ENCODE measurements around the gene CLEC7A.

The CLEC7A gene

DNA sequence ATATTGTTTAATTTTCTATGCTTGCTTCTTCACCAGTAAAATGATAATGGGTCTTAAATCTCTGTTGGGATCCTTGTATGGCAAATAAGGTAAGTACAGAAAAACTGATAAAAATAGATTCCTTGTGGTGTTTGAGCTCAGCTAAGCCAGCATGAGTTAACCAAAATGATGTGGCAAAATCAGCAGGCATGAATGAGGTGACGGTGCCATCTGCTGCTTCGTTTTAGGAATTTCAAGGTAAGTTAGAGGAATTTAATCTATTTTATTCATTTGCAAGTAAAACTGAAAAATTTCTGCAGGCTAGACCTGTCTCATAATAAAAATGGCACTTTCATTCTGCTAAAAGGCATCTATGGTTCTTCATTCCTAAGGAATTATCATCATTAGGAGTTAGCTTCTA, 10.0 kb upstream of the CLEC7A start:
- DNase-seq (ENCODE audit: low read depth): peak; percentile 27

DNA sequence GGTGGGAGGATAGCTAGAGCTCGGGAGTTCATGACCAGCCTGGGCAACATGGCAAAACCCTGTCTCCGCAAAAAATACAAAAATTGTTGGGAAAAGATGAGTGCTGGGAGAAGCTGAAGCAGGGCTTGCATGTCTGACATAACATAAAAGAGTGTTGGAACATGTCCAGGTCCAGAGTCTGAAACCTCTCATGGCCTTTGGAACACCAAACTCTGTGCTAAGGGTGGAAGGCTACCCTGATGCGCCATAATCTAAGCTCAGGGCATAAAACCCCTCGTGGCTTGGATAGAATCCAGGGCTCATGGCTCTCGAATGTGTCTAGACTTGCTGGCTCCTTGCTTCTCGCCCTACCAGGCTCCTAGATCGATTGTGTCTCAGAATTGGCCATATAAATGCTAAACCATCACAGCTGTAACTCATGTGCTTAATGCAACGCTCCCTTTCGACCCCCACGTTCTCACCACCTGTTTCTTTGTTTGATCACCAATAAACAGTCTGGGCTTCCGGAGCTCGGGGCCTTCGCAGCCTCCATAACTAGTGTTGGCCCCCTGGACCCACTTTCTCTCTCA, 6.7 kb upstream of the CLEC7A start:
- DNase-seq (ENCODE audit: low read depth): no peak

DNA sequence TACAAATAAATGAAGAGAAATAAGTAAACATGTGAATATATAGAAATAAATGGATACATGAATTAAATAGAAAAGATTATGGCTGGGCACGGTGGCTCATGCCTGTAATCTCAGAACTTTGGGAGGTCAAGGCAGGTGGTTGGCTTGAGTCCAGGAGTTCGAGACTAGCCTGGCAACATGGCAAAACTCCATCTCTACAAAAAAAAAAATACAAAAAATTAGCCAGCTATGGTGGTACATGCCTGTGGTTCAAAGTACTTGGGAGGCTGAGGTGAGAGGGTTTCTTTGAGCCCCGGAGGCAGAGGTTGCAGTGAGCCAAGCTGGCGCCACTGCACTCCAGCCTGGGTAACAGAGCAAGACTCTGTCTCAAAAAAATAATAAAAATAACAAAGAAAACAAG, 5.1 kb upstream of the CLEC7A start:
- DNase-seq (ENCODE audit: low read depth): no peak

DNA sequence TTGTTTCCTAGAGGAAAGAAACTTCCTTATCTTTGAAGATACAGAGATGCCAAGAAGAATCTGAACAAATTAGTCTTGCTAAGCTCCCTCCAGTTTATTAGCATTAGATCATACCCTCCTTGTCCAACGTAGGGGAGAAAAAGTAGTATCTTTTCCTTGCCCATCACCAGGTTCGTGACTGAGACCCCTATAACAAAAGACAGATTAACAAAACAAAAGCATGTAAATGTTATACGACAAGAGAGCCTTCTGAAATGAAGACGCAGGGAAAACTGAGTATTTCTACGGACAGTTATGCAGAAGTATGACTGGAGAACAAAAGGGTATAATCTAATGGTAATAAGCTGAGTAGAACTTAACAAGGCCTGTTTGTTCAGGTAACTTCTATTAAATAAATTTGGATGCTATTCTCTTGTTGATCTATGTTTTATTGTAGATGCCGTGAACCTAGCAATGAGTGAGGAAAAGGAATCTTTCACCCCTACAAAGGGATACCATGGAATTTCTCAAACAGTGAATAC, 2.9 kb upstream of the CLEC7A start:
- no peak for DNase-seq (ENCODE audit: low read depth)

DNA sequence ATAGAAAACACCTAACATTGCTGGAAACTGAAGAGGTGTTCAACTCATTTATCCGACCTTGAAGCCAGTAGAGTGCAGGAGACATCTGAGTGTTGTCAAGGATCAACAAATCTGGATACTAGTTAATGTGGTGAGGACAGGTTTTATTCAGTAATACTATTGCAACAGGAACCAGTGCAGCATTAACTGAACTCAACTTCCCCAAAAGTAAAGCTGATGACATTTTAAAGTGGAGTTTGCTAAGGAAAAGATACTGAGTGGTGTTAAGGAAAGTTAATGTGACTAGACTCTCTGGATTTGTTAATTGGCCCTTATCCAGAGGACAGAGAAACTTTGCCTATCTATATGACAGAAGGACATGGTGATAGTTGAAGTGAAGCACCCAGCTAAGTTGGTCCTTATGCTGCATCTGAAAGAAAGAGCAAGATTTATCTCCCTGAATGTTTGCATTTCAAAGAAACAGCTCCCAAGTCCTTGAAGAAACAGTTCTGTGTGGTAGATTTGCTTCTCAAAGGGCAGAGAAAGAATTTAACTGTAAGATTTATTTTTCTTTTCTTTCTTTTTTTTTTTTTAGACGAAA, 1.2 kb upstream of the CLEC7A start:
- no peak for DNase-seq (ENCODE audit: low read depth)

DNA sequence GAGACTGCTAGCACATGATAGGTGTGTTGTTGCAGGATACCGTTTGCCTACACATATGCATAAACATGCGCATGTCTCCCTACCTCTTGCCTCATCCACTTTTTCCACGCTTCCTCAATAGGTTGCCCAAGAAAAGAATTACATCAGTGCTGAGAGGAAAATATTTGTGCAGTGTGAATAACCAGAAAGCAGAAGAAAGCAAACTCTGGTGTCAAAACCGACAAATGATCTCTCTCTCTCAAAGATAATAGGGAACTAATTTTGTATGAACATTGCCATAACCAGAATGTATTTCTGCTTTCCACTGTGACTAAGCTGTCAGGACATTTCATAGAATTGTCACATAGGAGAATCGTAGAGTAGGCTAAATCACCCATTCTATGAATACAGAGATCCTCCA, 1.3 kb downstream of the CLEC7A start:
- no peak for DNase-seq (ENCODE audit: low read depth)

DNA sequence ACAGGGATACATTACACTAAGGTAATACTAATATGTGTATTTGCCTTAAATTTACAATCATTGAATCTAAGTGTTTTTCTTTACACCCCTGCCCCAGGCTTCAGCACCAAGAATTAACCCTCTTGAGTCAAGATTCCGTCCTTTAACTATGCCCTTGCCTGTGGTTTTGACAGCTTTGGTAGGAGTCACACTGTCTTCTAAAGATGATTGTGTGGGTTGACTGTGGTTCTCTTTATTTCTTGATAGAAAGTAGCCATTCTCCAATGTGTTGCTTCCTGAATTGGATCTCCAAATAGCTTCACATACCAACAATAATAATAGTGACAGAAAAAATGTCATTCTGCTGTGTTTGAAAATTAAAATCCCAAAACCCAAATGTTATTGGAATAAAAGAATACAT, 3.6 kb downstream of the CLEC7A start:
- no peak for DNase-seq (ENCODE audit: low read depth)

DNA sequence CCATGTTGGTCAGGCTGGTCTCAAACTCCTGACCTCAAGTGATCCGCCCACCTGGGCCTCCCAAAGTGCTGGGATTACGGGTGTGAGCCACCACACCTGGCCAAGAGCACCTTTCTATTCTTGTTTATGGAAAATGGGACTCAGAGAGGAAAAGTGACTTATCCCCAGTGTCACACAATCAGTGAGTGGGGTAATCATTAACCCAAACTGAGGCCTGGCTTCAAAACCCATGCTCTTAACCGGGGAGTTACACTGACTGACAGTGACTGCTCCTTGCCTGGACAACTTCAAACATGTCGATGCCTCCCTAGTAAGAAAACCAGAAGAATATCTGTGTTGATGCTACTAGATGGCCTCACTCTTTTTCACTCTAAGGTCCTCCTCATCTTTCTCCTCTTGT, 7.3 kb downstream of the CLEC7A start:
- DNase-seq (ENCODE audit: low read depth): no peak

DNA sequence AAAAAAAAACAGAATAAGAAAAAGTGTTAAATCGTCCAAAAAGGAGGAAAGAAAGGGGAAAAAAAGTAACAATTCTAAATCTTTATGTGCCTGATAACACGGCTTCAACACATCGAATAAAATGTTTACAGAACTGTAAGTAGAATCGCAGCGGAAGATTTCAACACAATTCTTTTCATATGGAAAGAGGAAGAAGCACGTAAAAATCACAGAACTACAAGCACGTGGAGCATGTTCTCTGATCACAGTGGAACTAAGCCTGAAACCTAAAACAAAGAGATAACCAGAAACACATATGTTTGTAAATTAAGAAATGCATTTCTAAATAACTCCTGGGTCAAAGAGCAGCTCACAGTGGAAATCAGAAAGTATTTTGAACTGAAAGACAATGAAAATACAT, 8.7 kb downstream of the CLEC7A start:
- DNase-seq (ENCODE audit: low read depth): no peak

DNA sequence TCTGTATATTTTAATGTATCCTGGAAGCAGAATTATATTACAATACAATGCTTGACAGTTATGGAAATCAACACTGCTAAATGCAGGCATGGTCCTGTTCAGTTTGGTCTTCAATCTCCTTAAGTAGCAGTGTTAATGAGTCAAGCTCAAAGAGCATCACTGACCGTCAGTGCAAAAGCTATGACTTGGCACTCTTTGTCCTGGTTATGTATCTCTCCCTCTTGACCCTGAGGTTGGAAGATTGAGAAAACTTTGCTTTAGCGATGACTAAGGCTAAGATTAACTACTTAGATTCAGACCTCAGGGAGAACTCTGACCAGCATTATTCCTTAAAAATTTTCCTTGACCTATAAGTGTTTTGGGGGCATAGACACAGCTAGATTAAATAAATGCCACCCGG, 10.9 kb downstream of the CLEC7A start:
- DNase-seq (ENCODE audit: low read depth): no peak

DNA sequence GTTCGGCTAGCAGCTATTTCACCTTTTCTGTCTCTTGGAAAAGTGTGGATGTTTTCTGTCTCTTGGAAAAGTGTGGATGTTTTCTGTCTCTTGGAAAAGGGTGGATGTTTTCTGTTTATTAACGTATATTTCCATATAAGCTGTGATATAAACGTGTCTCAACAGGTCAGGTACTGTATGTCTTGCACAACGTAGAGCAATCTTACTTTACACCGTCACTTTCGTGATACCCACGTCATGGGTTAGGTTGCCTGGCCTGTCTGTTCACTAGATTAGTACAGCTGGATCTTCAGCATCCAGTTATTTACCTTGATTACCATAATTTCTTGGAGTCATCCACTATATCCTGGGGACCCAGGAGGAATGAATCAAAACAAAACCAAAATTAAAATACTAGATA, 14.1 kb downstream of the CLEC7A start:
- DNase-seq (ENCODE audit: low read depth): no peak

DNA sequence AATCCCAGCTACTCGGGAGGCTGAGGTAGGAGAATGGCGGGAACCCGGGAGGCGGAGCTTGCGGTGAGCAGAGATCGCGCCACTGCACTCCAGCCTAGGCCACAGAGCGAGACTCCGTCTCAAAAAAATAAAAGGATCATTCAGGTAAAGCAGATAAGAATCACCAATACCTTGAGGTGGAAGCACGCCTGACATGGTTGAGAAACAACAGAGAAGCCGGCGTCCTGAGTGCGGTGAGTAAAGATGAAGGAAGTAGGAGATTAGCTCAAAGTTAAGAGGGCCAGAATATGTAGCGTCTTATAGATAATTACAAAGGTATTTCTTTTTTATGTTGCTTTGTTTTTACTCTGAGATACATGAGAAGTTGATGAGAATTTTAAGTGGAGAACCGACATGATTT, 14.7 kb downstream of the CLEC7A start:
- DNase-seq (ENCODE audit: low read depth): no peak

DNA sequence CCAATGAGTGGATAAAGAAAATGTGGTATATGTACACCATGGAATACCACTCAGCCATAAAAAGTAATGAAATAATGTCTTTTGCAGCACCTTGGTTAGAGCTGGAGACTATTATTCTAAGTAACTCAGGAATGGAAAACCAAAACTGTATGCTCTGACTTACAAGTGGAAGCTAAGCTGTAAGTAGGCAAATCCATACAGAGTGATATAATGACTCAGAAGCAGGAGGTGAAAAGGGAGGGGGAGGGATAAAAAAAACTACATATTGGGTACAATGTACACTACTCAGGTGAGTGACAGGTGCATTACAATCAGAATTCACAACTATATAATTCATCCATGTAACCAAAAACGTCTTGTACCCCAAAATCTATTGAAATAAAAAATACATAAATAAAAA, 16.1 kb downstream of the CLEC7A start:
- DNase-seq (ENCODE audit: low read depth): no peak

DNA sequence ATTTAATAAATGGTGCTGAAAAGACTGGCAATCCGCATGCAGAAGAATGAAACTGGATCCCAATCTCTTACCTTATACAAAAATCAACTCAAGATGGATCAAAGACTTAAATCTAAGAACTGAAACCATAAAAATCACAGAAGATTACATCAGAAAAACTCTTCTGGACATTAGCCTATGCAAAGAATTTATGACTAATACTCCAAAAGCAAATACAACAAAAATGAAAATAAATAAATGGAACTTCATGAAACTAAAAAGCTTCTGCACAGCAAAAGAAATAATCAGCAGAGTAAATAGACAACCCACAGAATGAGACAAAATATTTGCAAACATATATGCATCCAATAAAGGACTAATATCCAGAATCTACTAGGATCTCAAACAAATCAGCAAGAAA, 16.9 kb downstream of the CLEC7A start:
- no peak for DNase-seq (ENCODE audit: low read depth)

DNA sequence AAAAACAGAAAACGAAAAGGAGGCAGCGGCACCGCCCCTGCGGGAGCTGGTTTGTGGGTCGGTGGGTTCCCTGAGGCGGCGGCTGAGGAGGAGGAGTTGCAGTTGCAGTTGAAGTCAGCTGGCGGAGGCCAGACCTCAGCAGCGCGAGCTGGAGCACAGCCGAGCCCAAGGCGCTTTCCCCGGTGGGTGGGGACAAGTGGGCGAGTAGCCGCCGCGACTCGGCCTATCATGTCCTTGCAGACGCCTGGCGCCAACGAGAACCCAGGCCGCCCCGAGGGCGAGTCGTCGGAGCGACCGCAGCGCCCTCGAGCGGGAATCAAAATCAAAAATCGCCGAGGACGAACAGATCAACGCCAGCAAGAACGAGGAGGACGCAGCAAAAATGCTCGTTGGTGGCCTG, 18.5 kb downstream of the CLEC7A start:
- no peak for DNase-seq (ENCODE audit: low read depth)

DNA sequence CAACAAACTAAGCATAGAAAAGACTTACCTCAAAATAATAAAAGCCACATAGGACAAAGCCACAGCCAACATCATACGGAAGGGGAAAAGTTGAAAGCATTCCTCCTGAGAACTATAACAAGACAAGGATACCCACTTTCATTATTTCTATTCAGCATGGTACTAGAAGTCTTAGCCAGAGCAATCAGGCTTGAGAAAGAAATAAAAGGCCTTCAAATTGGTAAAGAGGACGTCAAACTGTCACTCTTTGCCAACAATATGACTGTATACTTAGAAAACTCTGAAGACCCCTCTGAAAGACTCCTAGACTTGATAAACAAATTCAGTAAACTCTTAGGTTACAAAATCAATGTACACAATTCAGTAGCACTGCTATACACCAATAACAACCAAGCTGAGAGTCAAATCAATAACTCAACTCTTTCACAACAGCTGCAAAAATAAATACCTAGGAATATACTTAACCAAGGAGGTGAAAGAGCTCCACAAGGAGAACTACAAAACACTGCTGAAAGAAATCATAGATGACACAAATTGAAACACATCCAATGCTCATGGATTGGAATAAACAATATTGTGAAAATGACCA, 19.6 kb downstream of the CLEC7A start:
- no peak for DNase-seq (ENCODE audit: low read depth)

DNA sequence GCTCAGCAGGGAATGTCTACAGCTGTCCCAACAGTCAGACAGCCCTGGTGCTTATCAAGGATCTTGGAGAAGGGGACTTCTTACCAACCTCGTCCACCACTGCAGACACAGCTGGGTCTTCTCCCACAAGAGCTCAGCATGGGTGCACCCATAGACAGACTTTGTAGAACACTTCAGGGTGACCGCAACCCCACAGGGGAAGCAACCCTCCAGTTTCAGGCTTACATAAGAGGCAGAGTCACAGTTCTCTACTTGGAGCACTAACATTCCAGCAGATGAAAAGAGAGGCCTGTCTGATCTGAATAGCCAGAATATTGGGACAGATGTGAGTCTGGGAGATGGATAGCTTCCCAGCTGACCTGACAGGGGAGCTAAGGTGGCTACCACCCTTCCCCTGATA, 27.7 kb downstream of the CLEC7A start:
- DNase-seq (ENCODE audit: low read depth): no peak

DNA sequence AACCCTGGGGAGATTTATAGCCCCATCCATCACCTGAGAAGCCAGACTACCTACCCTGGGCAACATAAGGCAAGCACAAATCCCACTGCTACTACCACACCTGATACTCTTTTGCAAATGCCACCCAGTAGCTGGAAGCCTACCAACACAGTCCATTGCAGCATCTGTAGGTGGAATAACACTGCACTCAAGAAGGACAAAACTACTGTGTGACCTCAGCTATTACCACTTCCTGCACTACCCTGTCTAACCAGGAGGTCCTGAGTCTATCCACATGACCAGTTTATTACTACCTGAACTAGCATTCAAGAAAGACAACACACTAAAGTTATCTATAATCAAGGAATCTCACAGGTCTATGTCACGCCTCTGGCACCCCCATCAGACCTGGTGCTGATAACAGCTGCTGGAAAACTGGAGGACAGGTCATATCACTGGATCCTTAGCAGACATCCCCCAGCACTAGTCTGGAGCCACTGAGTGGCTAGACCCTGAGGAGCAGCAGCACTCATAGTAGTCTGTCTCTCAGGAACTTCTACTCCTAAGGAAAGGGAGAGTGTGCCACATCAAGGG, 28.3 kb downstream of the CLEC7A start:
- no peak for DNase-seq (ENCODE audit: low read depth)

DNA sequence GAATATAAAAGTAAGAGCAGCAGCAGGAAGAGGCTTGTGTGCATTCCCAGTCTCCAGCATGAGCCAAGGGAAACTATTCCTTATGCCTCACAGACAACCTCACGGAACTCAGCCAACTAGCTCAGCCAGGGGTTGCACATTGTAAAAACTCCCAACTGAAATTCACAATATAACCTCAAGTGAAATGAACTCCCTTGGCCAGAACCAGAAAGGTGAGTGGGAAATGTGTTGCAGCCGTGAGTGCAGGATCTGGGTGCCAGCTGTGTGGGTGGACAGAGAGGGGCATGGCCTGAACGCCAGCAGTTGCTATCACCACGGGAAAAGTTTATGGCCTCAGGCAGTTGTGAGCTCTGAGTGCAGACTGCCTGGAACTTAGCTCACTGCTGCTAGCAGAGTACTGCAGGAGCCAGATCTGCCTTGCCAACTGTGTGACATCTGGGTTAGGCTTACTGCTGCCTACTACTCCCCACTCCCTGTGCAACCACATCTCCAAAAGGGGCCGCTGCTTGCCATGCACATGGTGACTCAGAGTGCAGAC, 28.9 kb downstream of the CLEC7A start:
- DNase-seq (ENCODE audit: low read depth): no peak

DNA sequence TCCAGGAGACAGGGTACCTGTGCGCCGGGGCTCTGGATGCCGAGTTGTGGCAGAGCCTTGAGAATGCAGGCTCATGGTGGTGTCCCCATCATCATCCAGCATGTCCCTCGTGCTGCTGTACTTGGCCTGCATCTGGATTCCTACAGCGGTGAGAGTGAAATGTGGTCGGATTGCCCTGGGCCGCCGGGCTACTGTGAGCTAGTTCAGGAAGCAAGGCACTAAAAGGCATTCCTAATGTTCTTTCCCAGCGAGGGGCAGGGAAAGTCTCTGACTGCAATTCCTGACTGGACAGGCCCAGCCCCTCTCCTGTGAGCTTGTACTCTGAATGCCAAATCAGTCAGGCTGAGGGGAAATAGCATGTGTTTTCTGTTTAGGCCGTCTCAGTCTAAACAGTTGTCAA, 31.2 kb downstream of the CLEC7A start, which contains the start of gene CLEC1A:
CLEC1A (minus strand) TSS at position 195 of the 400 bp plus-strand sequence; CDS start at position 132, 63 bp downstream.
- DNase-seq (ENCODE audit: low read depth): no peak

DNA sequence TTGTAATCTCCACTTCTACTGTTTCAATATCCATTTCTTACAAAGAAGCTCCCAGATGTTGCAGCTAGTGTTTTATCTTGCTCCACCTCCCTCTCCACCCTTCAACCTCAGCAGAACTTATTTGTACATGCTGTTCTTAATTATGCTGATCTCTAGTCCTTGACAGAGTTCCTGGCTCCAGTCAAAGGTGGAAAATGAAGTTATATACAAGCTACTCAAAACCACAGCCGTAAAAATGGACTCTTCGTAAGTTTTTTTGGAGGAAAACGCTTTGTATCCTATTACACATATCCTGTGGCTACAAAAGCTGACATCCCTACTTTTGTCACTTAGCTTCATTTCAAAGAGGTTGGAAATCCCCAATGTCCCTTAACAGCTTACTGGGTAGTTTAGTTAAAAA, 32.5 kb downstream of the CLEC7A start:
- DNase-seq (ENCODE audit: low read depth): no peak

DNA sequence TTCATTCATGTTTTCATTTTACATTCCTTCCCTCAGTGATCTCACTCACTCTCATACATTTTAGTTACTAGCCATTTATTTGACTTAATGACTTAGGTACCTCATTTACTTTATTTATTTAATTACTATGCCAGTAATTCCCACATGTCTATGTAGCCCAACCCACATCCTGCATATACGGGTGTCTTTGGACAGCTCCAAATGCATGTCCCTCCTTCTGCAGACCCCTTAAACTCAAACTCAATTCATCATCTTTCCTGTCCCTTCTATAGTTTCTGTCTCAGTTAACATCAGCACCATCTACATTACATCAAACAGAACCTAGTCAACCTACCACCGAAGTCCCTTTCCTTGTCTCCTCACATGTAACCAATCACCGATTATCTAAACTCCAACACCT, 34.0 kb downstream of the CLEC7A start:
- DNase-seq (ENCODE audit: low read depth): no peak

All from activated T-cell treated with anti-CD3 and anti-CD28 coated beads for 48 hours (primary cell).